IPS-NIHi7 (cell line): Measurements from ENCODE around the gene SMCR8.
"Not testable (repeated sequence)": the region's sequence is repeated elsewhere in the genome, so short reads cannot be mapped to it uniquely, and the experiment has no call there.

Source experiments
- DNase-seq: peaks from one replicate; pipeline ENCODE4 v3.0.0; 2012; ENCODE audit warnings: mixed read lengths; ENCODE audit errors: extremely low spot score

The SMCR8 gene

GRCh38 chr17:18360518-18360917 is 45.4 kb downstream of the SMCR8 start:
- DNase-seq = no peak

- DNase-seq = no peak
Observed at GRCh38 chr17:18361837-18362697, 47.0 kb downstream of the SMCR8 start.

GRCh38 chr17:18362698-18363100 is 47.6 kb downstream of the SMCR8 start:
- DNase-seq = peak; percentile 38

GRCh38 chr17:18363101-18364049 is 48.3 kb downstream of the SMCR8 start, which contains the start of gene SHMT1:
SHMT1 (minus strand) TSS chr17:18363550; CDS start chr17:18355981, 7,569 bp downstream.
- DNase-seq = peak; percentile 99

GRCh38 chr17:18364166-18364565 is 49.1 kb downstream of the SMCR8 start:
- no peak for DNase-seq

- no peak for DNase-seq
Observed at GRCh38 chr17:18368946-18369345, 53.9 kb downstream of the SMCR8 start.

GRCh38 chr17:18370761-18371160 is 55.7 kb downstream of the SMCR8 start:
- DNase-seq = no peak

- DNase-seq = no peak
Observed at GRCh38 chr17:18371455-18371854, 56.4 kb downstream of the SMCR8 start.

GRCh38 chr17:18373181-18373580 is 58.1 kb downstream of the SMCR8 start:
- DNase-seq = not testable (repeated sequence)

- no peak for DNase-seq
Observed at GRCh38 chr17:18374216-18374615, 59.1 kb downstream of the SMCR8 start.
